ENCODE results near the gene RPUSD1.
"Not testable (repeated sequence)": the region's sequence is repeated elsewhere in the genome, so short reads cannot be mapped to it uniquely, and the experiment has no call there.

Gene RPUSD1

GRCh38 chr16:784431-784830 lies 3.8 kb downstream of the RPUSD1 start:
- peaks cover 37% of the 10 kb centered on the region for H3K27me3 Mint-ChIP-seq
- no peak overlapping the region for H3K27ac Mint-ChIP-seq
- no peak overlapping the region for H3K4me3 Mint-ChIP-seq
- no peaks in the 10 kb centered on the region for H3K9me3 Mint-ChIP-seq
- ATAC-seq: no peak
- H3K36me3 Mint-ChIP-seq: peaks cover 6% of the 10 kb centered on the region
- peaks cover 23% of the 10 kb centered on the region for H3K4me1 Mint-ChIP-seq

GRCh38 chr16:783404-784161 lies 4.6 kb downstream of the RPUSD1 start:
- no peak overlapping the region for H3K27ac Mint-ChIP-seq
- no peak overlapping the region for H3K4me3 Mint-ChIP-seq
- peaks cover 37% of the 10 kb centered on the region for H3K27me3 Mint-ChIP-seq

GRCh38 chr16:782766-783403 lies 5.3 kb downstream of the RPUSD1 start:
- peak; percentile 9 for ATAC-seq
- H3K36me3 Mint-ChIP-seq: peaks cover 6% of the 10 kb centered on the region
- no peak overlapping the region for H3K27ac Mint-ChIP-seq
- H3K4me3 Mint-ChIP-seq: no peak overlapping the region
- H3K4me1 Mint-ChIP-seq: peaks cover 23% of the 10 kb centered on the region
- H3K27me3 Mint-ChIP-seq: peaks cover 37% of the 10 kb centered on the region
- H3K9me3 Mint-ChIP-seq: no peaks in the 10 kb centered on the region

More at GRCh38 chr16:783404-784161, 4.6 kb downstream of the RPUSD1 start:
- Mint-ChIP-seq H3K4me1 (peaks cover 23% of the 10 kb centered on the region), H3K36me3 (peaks cover 6% of the 10 kb centered on the region), H3K9me3 (no peaks in the 10 kb centered on the region)
- ATAC-seq: no peak

GRCh38 chr16:782258-782657 lies 5.9 kb downstream of the RPUSD1 start:
- peaks cover 37% of the 10 kb centered on the region for H3K27me3 Mint-ChIP-seq
- ATAC-seq: no peak
- H3K4me3 Mint-ChIP-seq: no peak overlapping the region
- peaks cover 17% of the 10 kb centered on the region for H3K4me1 Mint-ChIP-seq
- H3K27ac Mint-ChIP-seq: no peak overlapping the region
- peaks cover 6% of the 10 kb centered on the region for H3K36me3 Mint-ChIP-seq
- no peaks in the 10 kb centered on the region for H3K9me3 Mint-ChIP-seq

GRCh38 chr16:781346-782010 lies 6.7 kb downstream of the RPUSD1 start:
- peaks cover 37% of the 10 kb centered on the region for H3K27me3 Mint-ChIP-seq
- no peak overlapping the region for H3K27ac Mint-ChIP-seq
- ATAC-seq: no peak
- no peaks in the 10 kb centered on the region for H3K9me3 Mint-ChIP-seq
- H3K4me3 Mint-ChIP-seq: no peak overlapping the region
- H3K4me1 Mint-ChIP-seq: peaks cover 9% of the 10 kb centered on the region
- peaks cover 6% of the 10 kb centered on the region for H3K36me3 Mint-ChIP-seq

GRCh38 chr16:780296-780695 lies 7.9 kb downstream of the RPUSD1 start:
- H3K4me1 Mint-ChIP-seq: peaks cover 6% of the 10 kb centered on the region
- no peak for ATAC-seq
- H3K4me3 Mint-ChIP-seq: no peak overlapping the region
- H3K27ac Mint-ChIP-seq: no peak overlapping the region
- peaks cover 6% of the 10 kb centered on the region for H3K36me3 Mint-ChIP-seq
- H3K27me3 Mint-ChIP-seq: peaks cover 37% of the 10 kb centered on the region
- H3K9me3 Mint-ChIP-seq: no peaks in the 10 kb centered on the region

- H3K9me3 Mint-ChIP-seq: no peaks in the 10 kb centered on the region
- H3K36me3 Mint-ChIP-seq: no peaks in the 10 kb centered on the region
- H3K4me1 Mint-ChIP-seq: peaks cover 6% of the 10 kb centered on the region
- H3K27ac Mint-ChIP-seq: no peak overlapping the region
- no peak for ATAC-seq
- no peak overlapping the region for H3K4me3 Mint-ChIP-seq
- H3K27me3 Mint-ChIP-seq: peaks cover 37% of the 10 kb centered on the region
Measured at GRCh38 chr16:779561-779960, 8.6 kb downstream of the RPUSD1 start.

- no peak overlapping the region for H3K27ac Mint-ChIP-seq
- H3K36me3 Mint-ChIP-seq: no peaks in the 10 kb centered on the region
- H3K4me3 Mint-ChIP-seq: no peak overlapping the region
- ATAC-seq: no peak
- peaks cover 37% of the 10 kb centered on the region for H3K27me3 Mint-ChIP-seq
- peaks cover 6% of the 10 kb centered on the region for H3K4me1 Mint-ChIP-seq
- H3K9me3 Mint-ChIP-seq: no peaks in the 10 kb centered on the region
Measured at GRCh38 chr16:778909-779527, 9.2 kb downstream of the RPUSD1 start.

GRCh38 chr16:778447-778846 lies 9.7 kb downstream of the RPUSD1 start:
- ATAC-seq: no peak
- Mint-ChIP-seq H3K36me3 (no peaks in the 10 kb centered on the region), H3K4me3 (no peak overlapping the region), H3K9me3 (no peaks in the 10 kb centered on the region), H3K4me1 (peaks cover 6% of the 10 kb centered on the region), H3K27ac (no peak overlapping the region), H3K27me3 (peaks cover 33% of the 10 kb centered on the region)

GRCh38 chr16:777826-778225 lies 10.4 kb downstream of the RPUSD1 start:
- Mint-ChIP-seq H3K9me3 (no peaks in the 10 kb centered on the region), H3K36me3 (no peaks in the 10 kb centered on the region), H3K27me3 (peaks cover 27% of the 10 kb centered on the region), H3K4me3 (no peak overlapping the region), H3K27ac (no peak overlapping the region), H3K4me1 (no peaks in the 10 kb centered on the region)
- ATAC-seq: no peak

GRCh38 chr16:776824-777223 lies 11.4 kb downstream of the RPUSD1 start:
- Mint-ChIP-seq H3K4me3 (no peak overlapping the region), H3K36me3 (no peaks in the 10 kb centered on the region), H3K4me1 (no peaks in the 10 kb centered on the region), H3K27ac (no peak overlapping the region), H3K9me3 (no peaks in the 10 kb centered on the region), H3K27me3 (peaks cover 18% of the 10 kb centered on the region)
- ATAC-seq: no peak

GRCh38 chr16:776298-776697 lies 11.9 kb downstream of the RPUSD1 start:
- not testable (repeated sequence) for H3K36me3 Mint-ChIP-seq, ATAC-seq, H3K4me3 Mint-ChIP-seq, H3K4me1 Mint-ChIP-seq, H3K9me3 Mint-ChIP-seq, H3K27ac Mint-ChIP-seq
- peaks cover 14% of the 10 kb centered on the region for H3K27me3 Mint-ChIP-seq

- H3K4me3 Mint-ChIP-seq: no peak overlapping the region
- H3K27me3 Mint-ChIP-seq: peaks cover 5% of the 10 kb centered on the region
- H3K9me3 Mint-ChIP-seq: no peaks in the 10 kb centered on the region
- H3K27ac Mint-ChIP-seq: no peak overlapping the region
- ATAC-seq: no peak
- H3K4me1 Mint-ChIP-seq: no peaks in the 10 kb centered on the region
- no peaks in the 10 kb centered on the region for H3K36me3 Mint-ChIP-seq
Measured at GRCh38 chr16:775236-775796, 12.9 kb downstream of the RPUSD1 start.

GRCh38 chr16:774086-775001 lies 13.8 kb downstream of the RPUSD1 start:
- Mint-ChIP-seq H3K27me3 (no peaks in the 10 kb centered on the region), H3K36me3 (no peaks in the 10 kb centered on the region), H3K9me3 (no peaks in the 10 kb centered on the region), H3K4me3 (no peak overlapping the region), H3K27ac (no peak overlapping the region), H3K4me1 (no peaks in the 10 kb centered on the region)
- ATAC-seq: no peak

Data from stimulated activated memory B cell treated with anti-CD40 and anti-IgM and Interleukin-4, amounts not matched to agents 10 μg/mL and 1 μg/mL and 100 μg/mL, for 72 hours (primary cell).